Activated naive CD4-positive, alpha-beta T cell treated with anti-CD3 and anti-CD28 coated beads, Interleukin-2, amount 50 U/mL, for 72 hours (primary cell): ENCODE measurements around the gene ZNF280D. TPM values are rescaled to one million over a fixed set of nuclear protein-coding genes. Genes with fewer than 3 reads are reported as not detected.

Source experiments
- ATAC-seq, 2 donors: fragments of 150-1000 bp; cut with Tn5 transposase; 2 replicates each; pipeline ENCODE4 v1.10.0; 2021; ENCODE audit warnings: mild to moderate bottlenecking in 2 of 2, moderate library complexity in 2 of 2
- DNase-seq, 2 donors: peaks; one replicate each; pipeline ENCODE4 v3.0.0; 2021 to 2022; ENCODE audit warnings: low spot score in 2 of 2
- H3K27ac Mint-ChIP-seq, 2 donors: one replicate each; pipeline ENCODE4 v1.8.0; 2022; ENCODE audit warnings: mild to moderate bottlenecking in 2 of 2, mixed read lengths in 2 of 2
- H3K36me3 Mint-ChIP-seq, 2 donors: one replicate each; pipeline ENCODE4 v1.8.0; 2022; ENCODE audit warnings: mixed read lengths in 2 of 2
- H3K9me3 Mint-ChIP-seq, 2 donors: one replicate each; pipeline ENCODE4 v1.8.0; 2022; ENCODE audit warnings: mixed read lengths in 2 of 2
- total RNA-seq, 2 donors: library from RNA; stranded (reverse); gene quantifications; one replicate each; pipeline ENCODE4 v1.2.3, GENCODE V29; 2022

ZNF280D gene
- total RNA-seq, 2 donors from 2014 or later: 6.7 to 17.6 TPM

- DNase-seq: no peak
- Mint-ChIP-seq H3K9me3 (no peaks in the 10 kb centered on the region), H3K36me3 (peaks cover 0 to 4% of the 10 kb centered on the region in 2 donors), H3K27ac (no peak overlapping the region)
- ATAC-seq: no peak
These were observed 101.5 kb downstream of the ZNF280D start for GRCh38 chr15:56631765-56632164.

- H3K27ac Mint-ChIP-seq: no peak overlapping the region
- DNase-seq (no peak), ATAC-seq (no peak)
- H3K9me3 Mint-ChIP-seq: no peaks in the 10 kb centered on the region
- peaks cover 0 to 4% of the 10 kb centered on the region in 2 donors for H3K36me3 Mint-ChIP-seq
These were observed 104.3 kb downstream of the ZNF280D start for GRCh38 chr15:56628893-56629532.

GRCh38 chr15:56619887-56620286, 113.4 kb downstream of the ZNF280D start:
- Mint-ChIP-seq H3K27ac (no peak overlapping the region), H3K36me3 (no peaks in the 10 kb centered on the region), H3K9me3 (peaks cover 0 to 5% of the 10 kb centered on the region in 2 donors)
- DNase-seq: no peak
- no peak for ATAC-seq

GRCh38 chr15:56617628-56618027, 115.7 kb downstream of the ZNF280D start:
- Mint-ChIP-seq H3K36me3 (peaks cover 4% of the 10 kb centered on the region in 2 donors), H3K27ac (no peak overlapping the region), H3K9me3 (peaks cover 0 to 5% of the 10 kb centered on the region in 2 donors)
- ATAC-seq (no peak), DNase-seq (no peak)

- H3K27ac Mint-ChIP-seq: no peak overlapping the region
- peaks cover 4% of the 10 kb centered on the region in 2 donors for H3K36me3 Mint-ChIP-seq
- ATAC-seq: no peak
- no peak for DNase-seq
- peaks cover 0 to 5% of the 10 kb centered on the region in 2 donors for H3K9me3 Mint-ChIP-seq
These were observed 116.8 kb downstream of the ZNF280D start for GRCh38 chr15:56616551-56616950.

- Mint-ChIP-seq H3K27ac (no peak overlapping the region), H3K36me3 (peaks cover 4% of the 10 kb centered on the region in 2 donors)
- no peak for DNase-seq
These were observed 119.5 kb downstream of the ZNF280D start for GRCh38 chr15:56613811-56614210.

GRCh38 chr15:56608993-56609392, 124.3 kb downstream of the ZNF280D start:
- DNase-seq: no peak
- Mint-ChIP-seq H3K27ac (no peak overlapping the region), H3K36me3 (peaks cover 3% of the 10 kb centered on the region in 2 donors), H3K9me3 (peaks cover 0 to 4% of the 10 kb centered on the region in 2 donors)
- ATAC-seq: no peak

More at GRCh38 chr15:56613811-56614210, 119.5 kb downstream of the ZNF280D start:
- H3K9me3 Mint-ChIP-seq: no peaks in the 10 kb centered on the region
- ATAC-seq: no peak

- DNase-seq (no peak), ATAC-seq (peak; percentile 26 to 40)
- Mint-ChIP-seq H3K27ac (no peak overlapping the region), H3K36me3 (no peaks in the 10 kb centered on the region), H3K9me3 (peaks cover 0 to 4% of the 10 kb centered on the region in 2 donors)
These were observed 125.0 kb downstream of the ZNF280D start for GRCh38 chr15:56608140-56608778.

- ATAC-seq (no peak), DNase-seq (no peak)
- Mint-ChIP-seq H3K9me3 (peaks cover 7 to 12% of the 10 kb centered on the region in 2 donors), H3K36me3 (peaks cover 0 to 7% of the 10 kb centered on the region in 2 donors), H3K27ac (no peak overlapping the region)
These were observed 131.1 kb downstream of the ZNF280D start for GRCh38 chr15:56602253-56602652.

GRCh38 chr15:56600380-56600779, 132.9 kb downstream of the ZNF280D start:
- ATAC-seq (no peak), DNase-seq (no peak)
- Mint-ChIP-seq H3K36me3 (peaks cover 0 to 7% of the 10 kb centered on the region in 2 donors), H3K9me3 (peaks cover 3 to 12% of the 10 kb centered on the region in 2 donors), H3K27ac (no peak overlapping the region)

GRCh38 chr15:56598991-56599390, 134.3 kb downstream of the ZNF280D start:
- DNase-seq (no peak), ATAC-seq (no peak)
- no peak overlapping the region for H3K27ac Mint-ChIP-seq
- H3K9me3 Mint-ChIP-seq: peaks cover 3 to 12% of the 10 kb centered on the region in 2 donors
- peaks cover 0 to 7% of the 10 kb centered on the region in 2 donors for H3K36me3 Mint-ChIP-seq

GRCh38 chr15:56587686-56588085, 145.6 kb downstream of the ZNF280D start:
- ATAC-seq: no peak
- DNase-seq: no peak
- Mint-ChIP-seq H3K9me3 (peaks cover 15 to 26% of the 10 kb centered on the region in 2 donors), H3K36me3 (peaks cover 15 to 27% of the 10 kb centered on the region in 2 donors), H3K27ac (no peak overlapping the region)

GRCh38 chr15:56586206-56586605, 147.1 kb downstream of the ZNF280D start:
- H3K27ac Mint-ChIP-seq: no peak overlapping the region
- H3K36me3 Mint-ChIP-seq: peaks cover 15 to 22% of the 10 kb centered on the region in 2 donors
- ATAC-seq (no peak), DNase-seq (no peak)
- peaks cover 15 to 23% of the 10 kb centered on the region in 2 donors for H3K9me3 Mint-ChIP-seq

- ATAC-seq (no peak), DNase-seq (no peak)
- H3K9me3 Mint-ChIP-seq: peaks cover 14 to 15% of the 10 kb centered on the region in 2 donors
- no peak overlapping the region for H3K27ac Mint-ChIP-seq
- H3K36me3 Mint-ChIP-seq: peaks cover 15 to 22% of the 10 kb centered on the region in 2 donors
These were observed 150.5 kb downstream of the ZNF280D start for GRCh38 chr15:56582785-56583184.
